Measurements from ENCODE around the gene PTPRN2. TPM values are rescaled to one million over a fixed set of nuclear protein-coding genes. Genes with fewer than 3 reads are reported as not detected.
"Not testable (repeated sequence)": the region's sequence is repeated elsewhere in the genome, so short reads cannot be mapped to it uniquely, and the experiment has no call there.

PTPRN2 gene
- total and polyA plus RNA-seq, 7 donors, result 0.47 to 0.82 (median 0.51) TPM

DNA sequence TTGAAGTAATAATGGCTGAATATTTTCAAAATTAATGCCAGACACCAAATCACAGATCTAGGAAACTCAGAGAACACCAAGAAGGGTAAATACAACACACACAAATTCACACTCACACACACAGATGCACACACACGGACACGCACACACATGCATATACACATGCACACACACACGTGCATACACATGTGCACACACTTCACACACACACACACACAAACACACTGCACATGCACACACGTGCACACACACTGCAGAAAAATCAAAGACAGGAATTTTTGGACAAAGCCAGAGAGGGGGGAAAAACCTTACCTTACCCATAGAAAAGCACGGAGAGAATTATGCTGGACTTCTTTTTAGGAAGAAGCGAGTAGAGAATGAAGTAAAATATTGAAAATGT is 547.4 kb downstream of the PTPRN2 start:
- ATAC-seq (no peak), DNase-seq (no peak)
- WGBS, 3 donors, result 84 to 94% (median 92%) methylated on average over 6 of the region's 6 CpGs
- Histone ChIP-seq H3K27me3 (ENCODE audit: insufficient read depth in 3 of 3, low read length in 2 of 3) (no peaks in the 10 kb centered on the region), H3K27ac (no peak overlapping the region), H3K9me3 (no peaks in the 10 kb centered on the region), H3K4me1 (no peaks in the 10 kb centered on the region), H3K4me3 (no peak overlapping the region), H3K36me3 (ENCODE audit: insufficient read depth in 1 of 2, low read depth in 1 of 2) (no peaks in the 10 kb centered on the region)
- TF ChIP-seq, protein P1, sequence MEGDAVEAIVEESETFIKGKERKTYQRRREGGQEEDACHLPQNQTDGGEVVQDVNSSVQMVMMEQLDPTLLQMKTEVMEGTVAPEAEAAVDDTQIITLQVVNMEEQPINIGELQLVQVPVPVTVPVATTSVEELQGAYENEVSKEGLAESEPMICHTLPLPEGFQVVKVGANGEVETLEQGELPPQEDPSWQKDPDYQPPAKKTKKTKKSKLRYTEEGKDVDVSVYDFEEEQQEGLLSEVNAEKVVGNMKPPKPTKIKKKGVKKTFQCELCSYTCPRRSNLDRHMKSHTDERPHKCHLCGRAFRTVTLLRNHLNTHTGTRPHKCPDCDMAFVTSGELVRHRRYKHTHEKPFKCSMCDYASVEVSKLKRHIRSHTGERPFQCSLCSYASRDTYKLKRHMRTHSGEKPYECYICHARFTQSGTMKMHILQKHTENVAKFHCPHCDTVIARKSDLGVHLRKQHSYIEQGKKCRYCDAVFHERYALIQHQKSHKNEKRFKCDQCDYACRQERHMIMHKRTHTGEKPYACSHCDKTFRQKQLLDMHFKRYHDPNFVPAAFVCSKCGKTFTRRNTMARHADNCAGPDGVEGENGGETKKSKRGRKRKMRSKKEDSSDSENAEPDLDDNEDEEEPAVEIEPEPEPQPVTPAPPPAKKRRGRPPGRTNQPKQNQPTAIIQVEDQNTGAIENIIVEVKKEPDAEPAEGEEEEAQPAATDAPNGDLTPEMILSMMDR (IDR thresholded peaks at IDR 0.05), result no peak
- intact Hi-C loops (cut with DNase I), result no loop called here

- no peaks in the 10 kb centered on the region for H3K27me3 ChIP-seq (ENCODE audit: insufficient read depth in 3 of 3, low read length in 2 of 3)
- H3K9me3 ChIP-seq, result no peaks in the 10 kb centered on the region
- no peak overlapping the region for H3K4me3 ChIP-seq
- TF ChIP-seq, protein P1 (IDR thresholded peaks at IDR 0.05), result no peak
- H3K36me3 ChIP-seq (ENCODE audit: insufficient read depth in 1 of 2, low read depth in 1 of 2), result no peaks in the 10 kb centered on the region
- DNase-seq (no peak), ATAC-seq (no peak)
- intact Hi-C loops (cut with DNase I), result no loop called here
- no peaks in the 10 kb centered on the region for H3K4me1 ChIP-seq
- H3K27ac ChIP-seq, result no peak overlapping the region
Observed at GRCh38 chr7:158039270-158039669, 548.4 kb downstream of the PTPRN2 start.

GRCh38 chr7:158037211-158037610 is 550.4 kb downstream of the PTPRN2 start:
- Histone ChIP-seq H3K27me3 (ENCODE audit: insufficient read depth in 3 of 3, low read length in 2 of 3) (no peaks in the 10 kb centered on the region), H3K36me3 (ENCODE audit: insufficient read depth in 1 of 2, low read depth in 1 of 2) (no peaks in the 10 kb centered on the region), H3K27ac (no peak overlapping the region), H3K4me1 (no peaks in the 10 kb centered on the region), H3K4me3 (no peak overlapping the region), H3K9me3 (no peaks in the 10 kb centered on the region)
- 92 to 94% (median 92%) methylated on average over 7 of the region's 7 CpGs for WGBS, 3 donors
- intact Hi-C loops (cut with DNase I), result no loop called here
- ATAC-seq, result no peak
- no peak for DNase-seq
- TF ChIP-seq, protein P1 (IDR thresholded peaks at IDR 0.05), result no peak

DNA sequence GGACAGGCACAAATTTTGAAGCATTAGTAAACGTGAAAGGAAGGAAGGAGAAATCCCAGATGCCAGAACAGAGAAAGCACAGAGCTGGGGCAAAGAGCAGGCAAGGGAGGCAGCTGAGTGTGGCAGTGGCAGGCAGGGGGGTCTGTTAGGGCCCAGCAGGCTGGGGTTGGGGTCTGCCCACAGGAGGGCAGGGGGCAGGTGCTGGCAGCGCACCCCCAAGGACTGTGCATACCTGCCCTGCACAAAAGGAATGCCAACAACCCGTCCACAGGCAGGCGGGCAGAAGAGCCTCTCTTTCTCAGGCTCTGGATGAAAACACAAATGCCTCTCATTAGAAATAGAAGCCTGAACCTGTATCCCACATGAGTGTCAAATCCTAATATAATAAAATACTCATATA is 552.3 kb downstream of the PTPRN2 start:
- Histone ChIP-seq H3K27me3 (ENCODE audit: insufficient read depth in 3 of 3, low read length in 2 of 3) (peaks cover 0 to 2% (median 0%) of the 10 kb centered on the region in 3 donors), H3K9me3 (no peaks in the 10 kb centered on the region), H3K4me3 (no peak overlapping the region), H3K36me3 (ENCODE audit: insufficient read depth in 1 of 2, low read depth in 1 of 2) (no peaks in the 10 kb centered on the region), H3K4me1 (no peaks in the 10 kb centered on the region), H3K27ac (no peak overlapping the region)
- intact Hi-C loops (cut with DNase I), result no loop called here
- 50 to 62% (median 61%) methylated on average over 4 of the region's 4 CpGs for WGBS, 3 donors
- TF ChIP-seq, protein P1 (IDR thresholded peaks at IDR 0.05), result no peak
- DNase-seq (no peak), ATAC-seq (no peak)

DNA sequence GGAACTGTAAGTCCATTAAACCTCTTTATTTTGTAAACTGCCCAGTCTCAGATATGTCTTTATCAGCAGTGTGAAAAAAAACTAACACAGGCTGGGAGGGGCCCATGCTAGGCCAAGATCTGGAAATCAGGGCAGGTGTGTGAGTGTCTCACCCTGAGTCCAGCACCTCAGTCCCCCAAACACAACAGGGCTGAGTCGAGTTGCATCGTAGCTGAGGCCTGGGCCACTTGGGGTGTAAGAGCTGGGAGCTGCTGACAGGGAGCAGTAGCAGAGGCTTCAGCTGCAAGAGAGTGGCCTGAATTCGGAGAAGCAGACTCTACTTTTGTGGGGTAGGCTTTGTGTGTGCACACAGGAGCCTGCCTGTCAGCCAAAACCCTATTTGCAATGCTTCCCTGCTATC is 553.1 kb downstream of the PTPRN2 start:
- Histone ChIP-seq H3K4me1 (no peaks in the 10 kb centered on the region), H3K36me3 (ENCODE audit: insufficient read depth in 1 of 2, low read depth in 1 of 2) (no peaks in the 10 kb centered on the region), H3K27me3 (ENCODE audit: insufficient read depth in 3 of 3, low read length in 2 of 3) (peaks cover 0 to 2% (median 0%) of the 10 kb centered on the region in 3 donors), H3K27ac (no peak overlapping the region), H3K4me3 (no peak overlapping the region), H3K9me3 (no peaks in the 10 kb centered on the region)
- no peak for ATAC-seq
- intact Hi-C loops (cut with DNase I), result no loop called here
- TF ChIP-seq, protein P1 (IDR thresholded peaks at IDR 0.05), result no peak
- WGBS, 3 donors, result 53 to 74% (median 61%) methylated on average over 3 of the region's 3 CpGs
- DNase-seq, result no peak

GRCh38 chr7:158033925-158034324 is 553.7 kb downstream of the PTPRN2 start:
- H3K27ac ChIP-seq; ATAC-seq; H3K9me3 ChIP-seq; H3K36me3 ChIP-seq (ENCODE audit: insufficient read depth in 1 of 2, low read depth in 1 of 2); H3K4me1 ChIP-seq; H3K4me3 ChIP-seq; DNase-seq; H3K27me3 ChIP-seq (ENCODE audit: insufficient read depth in 3 of 3, low read length in 2 of 3); intact Hi-C loops (cut with DNase I): not testable (repeated sequence)
- WGBS, 3 donors, result 85 to 98% (median 96%) methylated on average over 6 of the region's 6 CpGs

Measured in psoas muscle (tissue), 8 donors.